ENCODE data around the gene CLDN18.

The CLDN18 gene

DNA sequence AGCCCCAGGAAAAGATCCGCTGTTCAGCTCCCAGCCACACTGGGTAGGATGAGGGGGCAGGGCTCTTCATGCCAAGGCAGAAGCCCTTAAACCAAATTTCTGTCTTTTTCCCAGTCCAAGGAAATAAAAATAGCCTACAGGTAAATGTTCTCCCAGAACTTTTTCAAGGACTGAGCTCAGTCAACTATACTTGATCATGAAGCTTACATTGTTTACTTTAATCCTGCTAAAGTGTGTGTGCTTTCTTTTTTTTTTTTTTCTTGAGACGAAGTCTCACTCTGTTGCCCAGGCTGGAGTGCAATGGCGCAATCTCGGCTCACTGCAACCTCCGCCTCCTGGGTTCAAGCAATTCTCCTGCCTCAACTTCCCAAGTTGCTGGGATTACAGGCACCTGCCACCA, 17.9 kb downstream of the CLDN18 start:
- no peak for DNase-seq

DNA sequence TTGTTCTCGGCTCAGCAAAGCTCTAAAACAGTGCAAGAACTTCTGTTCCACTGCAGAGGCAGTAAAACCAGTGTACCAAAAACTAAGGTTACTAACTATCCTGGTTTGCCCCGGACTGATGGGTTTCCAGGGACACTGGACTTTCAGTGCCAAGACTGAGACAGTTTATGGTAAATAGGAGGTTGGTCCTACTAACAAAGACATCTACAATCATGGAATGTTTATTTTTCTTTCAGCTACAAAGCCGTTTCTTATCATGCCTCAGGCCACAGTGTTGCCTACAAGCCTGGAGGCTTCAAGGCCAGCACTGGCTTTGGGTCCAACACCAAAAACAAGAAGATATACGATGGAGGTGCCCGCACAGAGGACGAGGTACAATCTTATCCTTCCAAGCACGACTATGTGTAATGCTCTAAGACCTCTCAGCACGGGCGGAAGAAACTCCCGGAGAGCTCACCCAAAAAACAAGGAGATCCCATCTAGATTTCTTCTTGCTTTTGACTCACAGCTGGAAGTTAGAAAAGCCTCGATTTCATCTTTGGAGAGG, 20.8 kb downstream of the CLDN18 start:
- DNase-seq, result no peak

DNA sequence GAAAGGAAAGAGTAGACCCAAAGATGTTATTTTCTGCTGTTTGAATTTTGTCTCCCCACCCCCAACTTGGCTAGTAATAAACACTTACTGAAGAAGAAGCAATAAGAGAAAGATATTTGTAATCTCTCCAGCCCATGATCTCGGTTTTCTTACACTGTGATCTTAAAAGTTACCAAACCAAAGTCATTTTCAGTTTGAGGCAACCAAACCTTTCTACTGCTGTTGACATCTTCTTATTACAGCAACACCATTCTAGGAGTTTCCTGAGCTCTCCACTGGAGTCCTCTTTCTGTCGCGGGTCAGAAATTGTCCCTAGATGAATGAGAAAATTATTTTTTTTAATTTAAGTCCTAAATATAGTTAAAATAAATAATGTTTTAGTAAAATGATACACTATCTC, 21.6 kb downstream of the CLDN18 start:
- no peak for DNase-seq

DNA sequence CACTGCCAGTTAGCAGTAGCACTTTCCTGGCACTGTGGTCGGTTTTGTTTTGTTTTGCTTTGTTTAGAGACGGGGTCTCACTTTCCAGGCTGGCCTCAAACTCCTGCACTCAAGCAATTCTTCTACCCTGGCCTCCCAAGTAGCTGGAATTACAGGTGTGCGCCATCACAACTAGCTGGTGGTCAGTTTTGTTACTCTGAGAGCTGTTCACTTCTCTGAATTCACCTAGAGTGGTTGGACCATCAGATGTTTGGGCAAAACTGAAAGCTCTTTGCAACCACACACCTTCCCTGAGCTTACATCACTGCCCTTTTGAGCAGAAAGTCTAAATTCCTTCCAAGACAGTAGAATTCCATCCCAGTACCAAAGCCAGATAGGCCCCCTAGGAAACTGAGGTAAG, 22.6 kb downstream of the CLDN18 start:
- DNase-seq, result no peak

DNA sequence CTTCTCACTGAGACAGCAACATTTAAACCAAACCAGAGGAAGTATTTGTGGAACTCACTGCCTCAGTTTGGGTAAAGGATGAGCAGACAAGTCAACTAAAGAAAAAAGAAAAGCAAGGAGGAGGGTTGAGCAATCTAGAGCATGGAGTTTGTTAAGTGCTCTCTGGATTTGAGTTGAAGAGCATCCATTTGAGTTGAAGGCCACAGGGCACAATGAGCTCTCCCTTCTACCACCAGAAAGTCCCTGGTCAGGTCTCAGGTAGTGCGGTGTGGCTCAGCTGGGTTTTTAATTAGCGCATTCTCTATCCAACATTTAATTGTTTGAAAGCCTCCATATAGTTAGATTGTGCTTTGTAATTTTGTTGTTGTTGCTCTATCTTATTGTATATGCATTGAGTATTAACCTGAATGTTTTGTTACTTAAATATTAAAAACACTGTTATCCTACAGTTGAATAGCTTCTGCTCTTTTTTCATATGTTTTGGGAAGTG, 23.3 kb downstream of the CLDN18 start:
- no peak for DNase-seq

DNA sequence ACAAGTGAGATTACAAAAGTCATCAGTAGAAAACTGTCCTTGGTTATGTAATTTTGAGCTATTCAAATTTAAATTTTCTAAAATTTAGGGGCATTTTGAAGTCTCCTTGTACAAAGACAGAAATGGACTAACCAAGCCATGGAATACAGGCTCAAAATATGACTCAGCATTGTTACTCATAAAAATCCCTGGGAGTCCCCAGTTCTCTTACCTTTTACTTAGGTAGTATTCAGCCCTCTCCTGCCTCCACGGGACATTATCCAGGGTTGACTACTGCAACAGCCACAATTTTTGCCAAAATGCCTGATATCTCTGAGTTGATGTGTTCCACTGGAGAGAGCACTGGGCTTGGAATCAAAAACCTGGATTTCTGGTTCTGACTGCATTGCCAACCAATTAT, 25.0 kb downstream of the CLDN18 start:
- no peak for DNase-seq

DNA sequence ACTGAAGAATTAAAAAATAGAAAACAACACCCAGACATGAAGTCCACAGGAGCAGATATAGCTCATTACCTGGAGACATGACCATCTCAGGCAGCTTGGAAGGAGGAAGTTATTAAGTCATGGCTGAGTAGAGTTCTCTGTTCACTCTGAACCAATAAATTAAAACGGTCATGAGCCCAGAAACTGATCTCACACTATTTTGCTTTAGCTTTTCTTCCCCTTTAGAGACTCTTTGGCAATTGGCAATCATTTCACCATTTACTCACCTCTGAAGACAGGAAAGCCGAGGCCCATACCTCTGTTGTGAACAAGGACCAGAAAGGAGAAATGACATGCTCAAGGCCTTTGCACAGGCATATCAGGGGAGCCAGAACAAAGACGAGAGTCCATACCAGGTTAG, 26.6 kb downstream of the CLDN18 start:
- DNase-seq, result no peak

DNA sequence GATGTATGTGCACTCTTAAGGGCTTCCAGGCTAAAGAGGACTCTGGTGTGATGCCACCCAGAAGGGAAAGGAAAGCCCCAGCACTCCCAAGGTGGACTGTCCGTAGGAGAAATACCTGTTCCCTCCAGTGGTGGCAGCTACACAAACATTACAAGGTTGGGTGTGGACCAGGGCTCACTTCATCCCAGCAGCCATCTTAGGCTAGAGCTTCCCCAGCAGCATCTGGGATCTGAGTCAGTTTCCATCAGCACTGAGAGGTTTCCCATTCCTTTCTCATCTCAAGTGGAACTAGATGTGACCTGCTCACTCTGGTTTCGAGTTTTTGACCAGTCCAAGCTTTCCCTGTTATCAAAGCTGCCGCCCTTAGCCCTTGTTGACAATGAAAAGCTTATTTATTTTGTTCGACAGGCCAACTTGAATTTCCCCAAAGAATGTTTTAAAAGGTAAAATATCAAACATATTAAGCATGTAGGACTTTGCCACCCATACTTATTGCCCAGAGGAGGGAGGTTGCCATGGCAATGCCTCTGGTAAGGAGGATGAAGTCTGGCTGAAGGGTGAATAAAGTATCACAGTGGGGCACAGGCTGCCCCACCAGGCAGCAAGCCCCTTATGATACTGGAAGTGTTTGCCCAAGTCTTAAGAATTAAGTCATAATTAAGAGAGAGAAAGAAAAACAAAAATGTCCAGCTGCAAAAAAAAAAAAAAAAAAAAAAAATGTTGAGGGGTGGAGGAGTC, 28.9 kb downstream of the CLDN18 start:
- no peak for DNase-seq

DNA sequence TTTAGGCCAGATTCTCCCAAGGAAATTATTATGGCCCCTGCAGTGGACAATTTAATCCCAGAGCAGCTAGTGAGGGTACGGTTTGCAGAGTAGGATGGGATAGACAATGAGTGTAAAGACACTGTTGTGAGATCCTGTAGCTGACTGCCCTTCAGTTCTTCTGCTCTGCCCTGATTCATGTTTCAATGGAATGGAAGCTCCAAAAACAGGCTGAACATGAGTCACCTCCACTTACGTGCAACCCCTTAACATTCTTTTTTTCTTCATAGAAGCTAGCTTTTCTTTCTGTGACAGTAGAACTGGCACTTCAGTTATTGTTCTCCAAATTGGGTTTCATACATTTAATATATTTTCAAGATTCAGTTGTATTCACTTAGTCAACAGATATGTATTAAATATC, 32.1 kb downstream of the CLDN18 start:
- no peak for DNase-seq

DNA sequence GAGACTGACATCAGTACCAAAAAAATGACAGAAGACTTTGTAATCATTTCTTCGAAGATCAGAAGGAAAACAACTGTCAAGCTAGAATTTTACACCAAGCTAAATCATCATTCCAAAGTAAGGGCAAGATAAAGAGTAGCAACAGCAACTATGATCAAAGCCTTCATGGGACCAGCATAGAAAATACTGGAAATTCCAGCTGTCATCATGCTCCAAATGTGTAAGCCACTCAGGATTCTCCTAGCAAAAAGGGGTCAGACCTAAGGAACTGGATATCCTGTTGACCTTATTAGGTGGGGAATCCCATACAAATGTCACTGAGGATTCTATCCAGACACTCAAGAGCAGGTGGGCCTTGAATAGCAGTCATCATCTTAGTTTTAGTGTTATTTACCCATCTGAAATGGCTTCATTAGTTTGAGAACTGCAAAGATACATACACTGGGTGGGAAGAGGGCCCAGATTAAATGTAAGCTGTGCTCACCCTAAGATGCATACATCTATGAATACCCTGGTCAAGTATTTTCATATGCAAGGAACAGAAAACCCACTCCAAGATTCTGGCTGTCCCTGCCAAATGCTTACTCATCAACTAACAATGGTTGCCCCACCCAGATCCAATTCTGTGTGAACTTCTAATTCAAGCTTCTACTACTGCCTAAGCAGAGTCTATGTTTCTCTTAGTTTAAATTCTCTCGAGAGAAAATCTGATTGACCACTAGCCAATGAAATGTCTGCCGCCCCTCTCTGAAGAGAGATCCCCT, 33.5 kb downstream of the CLDN18 start:
- DNase-seq, result no peak

DNA sequence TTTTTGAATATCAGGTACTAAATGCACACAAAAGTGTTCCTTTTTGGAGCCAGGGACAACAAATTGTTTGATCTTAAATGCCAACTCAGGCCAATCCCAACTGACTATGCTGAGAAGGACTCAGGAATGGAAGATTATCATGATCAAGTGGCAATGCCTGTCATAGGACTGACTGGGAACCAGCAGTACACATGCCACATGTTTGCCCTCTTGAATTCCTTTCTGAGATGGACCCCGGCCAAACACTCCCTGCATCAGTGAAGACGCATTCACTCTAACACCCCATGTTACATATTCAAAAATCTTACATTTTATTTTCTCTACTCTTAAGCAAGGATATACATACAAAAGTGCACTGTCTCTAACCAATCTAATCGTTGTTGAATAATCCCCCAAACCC, 36.1 kb downstream of the CLDN18 start:
- DNase-seq, result no peak

DNA sequence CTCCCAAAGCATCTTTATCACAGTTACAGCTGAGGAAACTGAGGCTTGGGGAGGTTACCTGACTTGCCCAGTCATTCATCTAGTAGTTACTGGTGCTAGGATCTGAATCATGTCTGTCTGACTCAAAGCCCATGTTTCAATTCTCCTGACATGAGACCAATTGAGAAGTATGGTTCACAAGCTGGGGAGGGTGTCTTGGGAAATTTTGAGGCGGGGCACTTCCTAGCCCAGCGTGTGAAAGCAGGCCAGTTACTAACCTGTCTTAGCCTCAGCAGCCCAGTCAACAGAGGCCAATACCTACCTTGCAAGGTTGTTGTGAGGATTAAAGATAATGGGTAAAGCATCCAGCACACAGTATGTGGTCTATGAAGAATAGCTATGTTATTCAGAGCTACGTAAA, 37.0 kb downstream of the CLDN18 start:
- no peak for DNase-seq

DNA sequence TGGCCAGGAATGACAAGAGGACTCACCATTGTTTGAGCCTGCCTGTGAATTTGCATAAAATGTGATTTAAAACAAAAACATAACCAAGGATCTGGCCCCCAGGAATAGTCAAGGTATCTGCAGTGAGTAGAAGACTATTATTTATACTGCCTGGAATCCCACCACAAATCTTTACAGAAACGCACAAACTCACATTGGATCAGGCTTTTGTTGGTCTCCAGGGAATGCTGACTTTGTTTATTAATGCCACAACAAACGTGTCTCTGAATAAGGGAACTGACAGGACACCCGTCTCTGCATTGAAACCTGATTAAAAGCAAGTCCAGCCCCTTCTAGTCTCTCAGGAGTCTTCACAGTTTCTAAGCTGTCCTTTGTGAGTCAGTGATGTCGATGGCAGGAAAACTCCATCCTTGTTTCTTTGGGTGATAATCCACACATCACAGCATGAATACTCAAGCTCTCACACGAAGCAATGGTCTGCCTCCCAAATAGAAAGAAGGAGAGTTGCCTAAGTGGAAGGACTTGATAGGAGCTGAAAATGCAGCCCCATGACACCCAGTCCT, 37.7 kb downstream of the CLDN18 start:
- DNase-seq, result no peak

DNA sequence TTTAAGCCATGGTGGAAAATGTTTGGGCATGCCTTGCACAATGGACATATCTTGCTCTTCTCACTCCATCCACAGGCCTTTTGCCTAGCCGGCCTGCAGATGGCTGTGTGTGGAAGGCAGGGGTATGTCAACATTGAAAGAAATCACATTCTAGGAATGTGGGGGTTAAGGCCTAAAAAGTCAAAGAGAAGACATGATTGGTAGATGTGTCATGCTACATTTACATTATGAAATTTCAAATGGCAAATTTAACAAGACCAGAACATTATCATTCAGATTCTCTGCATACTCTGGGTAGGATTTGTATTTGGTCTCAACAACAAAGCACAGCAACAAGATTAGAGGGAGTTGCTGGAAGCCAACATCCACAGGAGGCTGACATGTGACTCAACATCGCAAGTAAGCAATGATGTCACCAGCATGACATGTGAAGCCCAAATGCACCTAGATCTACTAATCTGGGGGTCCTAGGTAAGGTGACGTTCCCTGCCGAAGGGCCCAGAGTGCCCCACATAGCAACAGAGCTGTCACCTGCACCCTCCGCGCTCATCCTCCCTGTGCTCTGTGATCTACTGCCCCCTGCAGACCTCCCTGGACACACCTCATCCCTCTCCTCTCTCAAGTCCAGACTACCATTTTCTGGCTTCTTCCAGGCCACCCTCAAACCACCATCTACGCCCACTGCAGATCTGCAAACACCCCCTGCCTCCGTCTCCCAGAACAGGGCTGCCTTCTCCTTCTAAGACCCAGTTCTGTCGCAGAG, 39.4 kb downstream of the CLDN18 start:
- DNase-seq, result no peak

DNA sequence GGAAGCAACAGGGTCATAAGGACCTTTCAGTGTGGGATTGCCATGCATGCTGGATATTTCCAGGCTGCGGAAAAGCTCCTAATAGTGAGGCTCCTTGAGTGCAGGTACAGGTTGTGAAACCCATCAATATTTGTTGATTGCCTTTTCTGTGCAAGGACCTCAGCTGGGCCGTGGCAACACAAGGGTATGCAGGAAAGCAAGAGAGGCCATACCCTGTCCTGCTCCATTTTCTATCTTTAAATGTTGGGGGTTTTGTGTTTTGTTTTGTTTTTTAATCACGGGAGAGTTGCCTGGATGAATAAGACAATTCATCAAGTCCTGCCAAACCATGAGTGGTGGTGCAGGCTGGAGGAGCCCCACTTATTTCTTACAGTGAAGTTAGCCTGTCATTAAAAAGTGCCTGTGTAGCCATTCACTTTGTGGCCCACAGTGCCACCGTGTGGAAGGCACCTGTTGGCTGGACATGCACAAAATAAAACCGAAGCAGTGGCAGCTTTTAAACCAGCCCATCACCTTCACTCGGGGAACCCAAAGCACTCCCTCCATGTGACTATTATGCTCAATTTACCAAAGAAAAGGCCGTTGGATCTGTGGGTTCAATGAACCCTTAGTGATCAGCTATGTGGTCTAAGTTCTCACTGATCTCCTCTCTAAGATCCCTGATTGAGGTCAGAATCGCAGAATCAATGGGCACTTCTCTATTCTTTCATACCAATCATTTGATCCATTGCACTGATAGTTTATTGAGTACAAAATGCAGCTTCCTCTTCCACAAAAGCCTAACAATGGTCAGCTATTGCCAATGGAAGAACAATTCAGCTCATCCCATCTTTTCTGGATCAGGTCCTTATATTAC, 42.2 kb downstream of the CLDN18 start:
- DNase-seq, result peak; percentile 26

DNA sequence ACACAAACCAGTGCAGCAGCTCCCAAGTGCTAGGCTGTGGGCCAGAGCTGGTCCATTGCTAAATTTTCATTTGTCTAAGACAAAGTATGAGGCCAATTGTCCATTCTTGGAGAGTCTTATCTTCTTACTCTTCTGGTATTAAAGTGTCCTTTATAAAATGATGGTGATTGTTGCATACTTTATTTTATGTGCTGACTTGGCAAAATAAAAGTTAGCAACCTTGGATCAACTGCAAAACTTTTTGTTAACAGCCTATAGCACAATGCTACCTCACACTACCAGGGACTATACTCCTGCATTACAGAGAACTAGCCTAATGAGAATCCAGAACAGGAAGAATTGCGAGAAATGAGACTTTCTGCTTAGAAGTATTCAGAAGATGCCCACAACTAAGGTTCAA, 44.1 kb downstream of the CLDN18 start:
- DNase-seq, result no peak

DNA sequence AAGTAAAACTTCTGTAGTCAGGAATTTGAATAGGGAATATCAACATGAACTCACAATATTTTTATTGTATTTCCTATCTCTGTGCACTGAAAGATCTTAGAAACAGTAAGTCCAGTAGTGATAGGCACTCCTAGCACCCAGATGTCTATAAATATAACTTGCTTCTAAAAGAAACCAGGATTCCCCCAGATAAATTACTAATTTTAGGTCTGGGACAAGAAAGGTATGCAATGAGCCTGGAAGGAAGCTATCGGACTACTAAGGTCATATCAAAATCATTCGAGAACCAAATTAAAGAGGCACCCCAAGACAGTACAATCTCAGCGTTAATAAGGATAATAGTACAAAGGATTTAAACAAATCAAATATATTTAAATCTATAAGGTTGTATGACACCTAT, 47.4 kb downstream of the CLDN18 start:
- DNase-seq, result no peak

DNA sequence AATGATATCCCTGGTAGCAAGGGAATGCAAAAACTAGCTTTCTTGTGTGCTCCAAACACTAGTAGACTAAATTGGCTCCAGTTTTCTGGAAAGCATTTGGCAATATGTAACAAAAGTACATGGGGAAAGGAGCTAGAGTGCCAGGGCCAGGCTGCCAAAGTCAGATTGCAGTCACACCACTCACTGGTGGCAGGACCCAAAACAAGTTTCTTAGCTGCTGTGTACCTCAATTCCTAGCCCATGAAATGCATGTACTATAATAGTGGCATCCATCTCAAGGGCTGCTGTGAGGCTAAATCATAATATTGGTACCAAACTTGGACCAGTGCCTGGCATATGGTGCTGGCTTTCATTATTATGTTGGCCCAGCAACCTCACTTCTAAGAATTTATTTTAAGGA, 49.3 kb downstream of the CLDN18 start:
- no peak for DNase-seq

DNA sequence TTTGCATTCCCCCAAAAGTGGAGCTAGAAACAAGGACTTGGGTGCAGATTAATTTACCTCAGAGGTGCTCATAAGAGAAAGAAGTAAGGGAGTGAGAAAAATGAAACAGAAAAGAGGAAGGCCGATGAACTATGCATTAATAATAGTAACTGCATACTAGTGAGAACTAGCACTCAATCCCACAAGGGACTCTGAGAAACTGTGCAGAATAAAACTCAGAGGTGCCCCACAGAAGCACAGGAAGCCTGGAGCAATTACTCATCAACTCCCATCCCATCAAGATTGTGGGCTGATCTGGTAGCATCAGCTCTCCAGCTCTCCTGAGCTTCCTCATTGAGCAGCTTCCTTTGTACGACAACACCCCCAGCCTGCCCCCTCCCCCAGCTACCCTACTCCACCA, 50.8 kb downstream of the CLDN18 start:
- DNase-seq, result no peak

DNA sequence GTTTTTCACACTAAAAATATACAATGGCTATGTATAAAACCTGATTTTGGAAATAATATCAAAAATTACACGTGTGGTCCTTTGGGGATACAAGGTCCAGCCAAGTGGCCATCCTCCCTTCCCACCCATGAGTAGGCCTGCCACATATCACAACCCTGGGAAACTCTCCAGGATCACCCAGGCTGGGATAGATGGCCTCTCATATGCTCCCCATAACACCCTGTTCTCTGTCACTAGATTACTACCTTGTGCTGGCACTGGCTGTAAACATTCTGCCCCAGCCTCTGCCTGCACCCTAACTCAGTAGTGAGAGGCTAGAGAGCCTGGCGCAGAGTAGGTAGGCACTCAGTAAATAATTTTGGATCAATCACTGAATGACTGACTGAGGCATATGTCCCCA, 52.1 kb downstream of the CLDN18 start:
- no peak for DNase-seq

DNA sequence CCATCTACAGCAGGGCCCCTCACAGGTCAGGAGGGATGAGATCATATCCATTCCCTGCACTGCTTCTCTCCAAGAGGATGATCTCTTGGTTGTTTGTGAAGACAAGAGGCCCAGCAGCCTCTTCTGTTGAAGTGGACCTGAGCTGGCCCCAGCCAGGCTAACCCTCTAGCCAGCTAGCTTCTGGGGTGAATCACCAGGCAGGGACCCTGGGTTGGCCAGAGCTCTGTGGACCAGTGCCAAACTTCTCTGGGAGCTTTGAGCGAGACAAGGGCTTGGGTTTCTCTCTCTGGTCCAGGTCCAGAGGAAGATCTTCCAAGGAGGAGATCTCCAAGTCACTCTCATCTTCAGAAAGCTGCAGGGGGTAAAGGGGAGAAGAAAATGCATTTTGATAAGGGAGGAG, 52.7 kb downstream of the CLDN18 start:
- no peak for DNase-seq

DNA sequence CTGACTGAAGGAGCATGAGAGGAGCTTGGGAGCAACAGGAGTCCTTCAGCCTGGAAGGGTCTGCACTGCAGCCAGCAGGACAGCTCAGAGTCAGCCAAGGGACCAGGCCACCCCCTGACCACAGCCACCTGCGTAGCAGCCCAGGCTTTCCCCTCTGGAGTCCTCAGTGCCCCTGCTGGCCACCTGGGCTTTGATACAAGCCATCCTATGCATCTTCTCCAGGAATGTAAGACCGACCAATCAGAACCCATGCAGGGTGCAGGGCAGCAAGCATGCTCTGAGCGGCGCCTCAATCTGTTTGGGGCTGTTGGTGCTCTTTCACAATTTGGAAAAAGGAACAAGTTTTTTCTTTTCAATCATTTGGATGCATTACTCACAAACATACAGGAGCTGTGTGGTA, 53.5 kb downstream of the CLDN18 start:
- DNase-seq, result no peak

All from DMS153 (cell line).